B cell (primary cell): Measurements from ENCODE around the gene AGRP. TPM values are rescaled to one million over a fixed set of nuclear protein-coding genes. Genes with fewer than 3 reads are reported as not detected.

ENCODE experiments used
- ATAC-seq: fragments of 200-7000 bp; cut with Tn5 transposase; one replicate; pipeline ENCODE4 v1.10.0; 2021; ENCODE audit warnings: low read depth, mild to moderate bottlenecking, moderate number of reproducible peaks, moderate library complexity
- CTCF ChIA-PET: fragments of 350-600 bp; sonication (Branson Sonifier 250); formaldehyde crosslinking; loops from one replicate; lab custom pipeline; 2021; ENCODE audit warnings: antibody characterized with exemption, inconsistent platforms; lab: Charles Lee
- POLR2A ChIA-PET: fragments of 350-600 bp; sonication (Branson Sonifier 250); formaldehyde crosslinking; loops from one replicate; lab custom pipeline; 2021; ENCODE audit warnings: antibody characterized with exemption; lab: Charles Lee
- DNase-seq: peaks from one replicate; pipeline ENCODE4 v3.0.0; 2013
- H2AFZ ChIP-seq: 2 replicates; pipeline ENCODE4 v1.6.1; 2012; ENCODE audit warnings: mild to moderate bottlenecking, low read depth, low read length; ENCODE audit not compliant: insufficient read depth, poor library complexity, severe bottlenecking
- H3K27ac ChIP-seq, 2 donors: 1 replicate in 1 of 2; 2 replicates in 1 of 2; pipeline ENCODE4 v1.5.1; 2012 to 2013; ENCODE audit warnings: low read length in 2 of 2, mild to moderate bottlenecking in 2 of 2, moderate library complexity in 1 of 2
- H3K27me3 ChIP-seq, 4 experiments: fragments of 200-600 bp in 1 of 4; sonication (generic) in 1 of 4; replicated peaks in 1 of 4; 1 replicate in 2 of 4; 2 replicates in 2 of 4; pipeline versions ENCODE4 v1.6.1 to v1.7.0; 2013 to 2016; ENCODE audit warnings: low read length in 3 of 4, mild to moderate bottlenecking in 2 of 4, mixed read lengths in 1 of 4, moderate library complexity in 1 of 4; ENCODE audit not compliant: insufficient read depth in 4 of 4, control insufficient read depth in 3 of 4; ENCODE audit errors: control extremely low read depth in 1 of 4
- H3K36me3 ChIP-seq, 2 experiments: replicated peaks in 1 of 2; 1 replicate in 1 of 2; 2 replicates in 1 of 2; pipeline versions ENCODE4 v1.6.1 to v1.7.1; 2013; ENCODE audit warnings: low read length in 1 of 2; ENCODE audit not compliant: insufficient read depth in 2 of 2, control insufficient read depth in 1 of 2; ENCODE audit errors: control extremely low read depth in 1 of 2, extremely low read depth in 1 of 2
- H3K4me1 ChIP-seq, 2 donors: fragments of 200-600 bp in 1 of 2; sonication (generic) in 1 of 2; 1 replicate in 1 of 2; 2 replicates in 1 of 2; pipeline versions ENCODE4 v1.5.1 to v1.6.1; 2013 to 2017; ENCODE audit warnings: low read length in 2 of 2; ENCODE audit not compliant: control insufficient read depth in 2 of 2, insufficient read depth in 2 of 2
- H3K4me2 ChIP-seq: replicated peaks from 2 replicates; pipeline ENCODE3; 2012; ENCODE audit warnings: mild to moderate bottlenecking, low read depth, low read length; ENCODE audit not compliant: poor library complexity, severe bottlenecking
- H3K4me3 ChIP-seq, 5 experiments: fragments of 200-600 bp in 1 of 5; sonication (generic) in 1 of 5; 1 replicate in 3 of 5; 2 replicates in 2 of 5; pipeline versions ENCODE4 v1.5.1 to v1.7.0; 2011 to 2016; ENCODE audit warnings: low read length in 4 of 5, mild to moderate bottlenecking in 4 of 5, low read depth in 2 of 5, control low read depth in 1 of 5, moderate library complexity in 1 of 5; ENCODE audit not compliant: insufficient read depth in 1 of 5; ENCODE audit errors: control extremely low read depth in 1 of 5, extremely low read depth in 1 of 5
- H3K79me2 ChIP-seq: fragments of 200-600 bp; sonication (generic); one replicate; pipeline ENCODE4 v1.6.0; 2016; ENCODE audit warnings: low read length; ENCODE audit not compliant: control insufficient read depth, insufficient read depth
- H3K9ac ChIP-seq: fragments of 200-600 bp; sonication (generic); 2 replicates; pipeline ENCODE4 v1.6.1; 2017; ENCODE audit warnings: mild to moderate bottlenecking, low read length, moderate library complexity
- H3K9me3 ChIP-seq, 3 donors: one replicate each; pipeline versions ENCODE4 v1.6.1 to v1.7.1; 2013; ENCODE audit warnings: low read length in 2 of 3; ENCODE audit not compliant: control insufficient read depth in 2 of 3, insufficient read depth in 1 of 3; ENCODE audit errors: control extremely low read depth in 1 of 3
- H4K20me1 ChIP-seq: 2 replicates; pipeline ENCODE4 v1.6.0; 2012; ENCODE audit warnings: mild to moderate bottlenecking, low read length; ENCODE audit not compliant: insufficient read depth, control insufficient read depth, poor library complexity, severe bottlenecking
- H3K27ac Mint-ChIP-seq: one replicate; pipeline ENCODE4 v1.8.0; 2021; ENCODE audit warnings: mixed read lengths
- H3K27me3 Mint-ChIP-seq: one replicate; pipeline ENCODE4 v1.8.0; 2021; ENCODE audit warnings: mixed read lengths
- H3K4me1 Mint-ChIP-seq: one replicate; pipeline ENCODE4 v1.8.0; 2021; ENCODE audit warnings: mixed read lengths
- H3K4me3 Mint-ChIP-seq: one replicate; pipeline ENCODE4 v1.8.0; 2021; ENCODE audit warnings: mixed read lengths
- H3K9me3 Mint-ChIP-seq: one replicate; pipeline ENCODE4 v1.8.0; 2022; ENCODE audit warnings: mixed read lengths; ENCODE audit not compliant: insufficient read depth
- EZH2 ChIP-seq: IDR thresholded peaks from 2 replicates; pipeline ENCODE4 v1.6.1; 2012; ENCODE audit warnings: borderline replicate concordance, low read depth, mild to moderate bottlenecking, moderate library complexity, low read length; ENCODE audit not compliant: insufficient read depth, poor library complexity, severe bottlenecking
- WGBS: methylation state at CpG from one replicate; pipeline ENCODE4 v1.1.5; 2013; ENCODE audit warnings: missing lambda C conversion rate; ENCODE audit not compliant: insufficient coverage; 5-methylcytosine and 5-hydroxymethylcytosine counted together
- intact Hi-C: fragments of 100-400 bp; cut with micrococcal nuclease; formaldehyde crosslinking; loops from one replicate; pipeline ENCODE4 v1.10.0; 2022
- polyA plus RNA-seq: library from polyadenylated mRNA; depleted of rRNA; stranded (reverse); fragments of >200 nt; gene quantifications from 2 replicates; pipeline ENCODE4 v1.2.3, GENCODE V29; 2012
- total RNA-seq, 2 donors: library from RNA; stranded (reverse); fragments of 120-200 nt in 1 of 2; gene quantifications; 1 replicate in 1 of 2; 2 replicates in 1 of 2; pipeline versions ENCODE4 v1.2.3 to v1.2.4, GENCODE V29; 2013 to 2022
- TF ChIP-seq, protein P1 (sequence below): fragments of 200-600 bp; IDR thresholded peaks from one replicate; pipeline ENCODE4 v1.8.0; 2022; ENCODE audit warnings: antibody characterized with exemption, mild to moderate bottlenecking

Gene AGRP
- total and polyA plus RNA-seq, 2 donors (not counting 1 experiment from before 2014, with no cell fraction given): not detected

DNA sequence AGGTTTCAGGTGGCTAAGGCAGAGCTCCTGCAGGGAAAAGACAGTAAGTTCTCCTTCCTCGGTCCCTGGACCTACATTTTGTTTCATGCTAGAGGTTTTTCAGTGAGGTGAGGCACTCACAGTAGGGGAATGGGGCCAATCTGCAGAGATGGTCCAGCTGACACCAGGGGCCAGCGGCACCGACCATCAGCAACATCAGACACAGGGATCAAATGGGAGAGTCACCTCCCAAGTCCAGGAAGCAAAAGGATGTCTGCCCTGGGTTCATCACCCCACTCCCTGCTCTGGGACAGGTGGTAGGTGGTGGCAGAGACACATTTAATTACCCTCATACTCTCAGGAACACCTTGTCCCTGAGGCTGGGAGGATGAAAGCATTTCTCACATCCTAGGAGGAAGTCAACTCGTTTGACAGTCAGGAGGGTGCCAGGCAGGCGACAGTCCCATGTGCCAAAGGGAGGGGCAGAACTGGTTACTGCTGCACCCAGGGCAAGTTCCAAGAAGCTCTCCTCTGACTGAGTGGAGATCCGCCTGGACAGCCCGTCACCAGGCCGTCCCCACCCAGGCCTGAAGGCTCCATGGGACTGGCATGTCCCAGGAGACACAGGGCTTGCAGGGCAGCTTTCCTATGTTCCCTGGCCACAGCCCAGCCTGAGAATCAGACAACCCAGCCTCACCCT, 21.6 kb downstream of the AGRP start:
- Histone ChIP-seq H3K27me3 (no peaks in the 10 kb centered on the region), H3K9me3 (no peaks in the 10 kb centered on the region), H3K4me1 (peaks cover 6 to 22% of the 10 kb centered on the region in 2 donors), H4K20me1 (peaks cover 100% of the 10 kb centered on the region), H3K4me2 (no peak overlapping the region), H2AFZ (no peak overlapping the region), H3K9ac (no peak overlapping the region), H3K4me3 (no peak overlapping the region), H3K27ac (no peak overlapping the region), H3K79me2 (peaks cover 81% of the 10 kb centered on the region), H3K36me3 (peaks cover 0 to 59% of the 10 kb centered on the region in 2 experiments)
- Mint-ChIP-seq H3K27me3 (no peaks in the 10 kb centered on the region), H3K9me3 (no peaks in the 10 kb centered on the region), H3K4me3 (no peak overlapping the region), H3K4me1 (peaks cover 30% of the 10 kb centered on the region), H3K27ac (no peak overlapping the region)
- no peak for TF ChIP-seq EZH2
- TF ChIP-seq, protein P1, sequence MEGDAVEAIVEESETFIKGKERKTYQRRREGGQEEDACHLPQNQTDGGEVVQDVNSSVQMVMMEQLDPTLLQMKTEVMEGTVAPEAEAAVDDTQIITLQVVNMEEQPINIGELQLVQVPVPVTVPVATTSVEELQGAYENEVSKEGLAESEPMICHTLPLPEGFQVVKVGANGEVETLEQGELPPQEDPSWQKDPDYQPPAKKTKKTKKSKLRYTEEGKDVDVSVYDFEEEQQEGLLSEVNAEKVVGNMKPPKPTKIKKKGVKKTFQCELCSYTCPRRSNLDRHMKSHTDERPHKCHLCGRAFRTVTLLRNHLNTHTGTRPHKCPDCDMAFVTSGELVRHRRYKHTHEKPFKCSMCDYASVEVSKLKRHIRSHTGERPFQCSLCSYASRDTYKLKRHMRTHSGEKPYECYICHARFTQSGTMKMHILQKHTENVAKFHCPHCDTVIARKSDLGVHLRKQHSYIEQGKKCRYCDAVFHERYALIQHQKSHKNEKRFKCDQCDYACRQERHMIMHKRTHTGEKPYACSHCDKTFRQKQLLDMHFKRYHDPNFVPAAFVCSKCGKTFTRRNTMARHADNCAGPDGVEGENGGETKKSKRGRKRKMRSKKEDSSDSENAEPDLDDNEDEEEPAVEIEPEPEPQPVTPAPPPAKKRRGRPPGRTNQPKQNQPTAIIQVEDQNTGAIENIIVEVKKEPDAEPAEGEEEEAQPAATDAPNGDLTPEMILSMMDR: no peak
- ChIA-PET CTCF (interaction anchor here (0.6 to 6.9 kb wide), 3 partner anchors 9 to 198 kb away, joined by 3 to 81 read pairs (median 3); partner anchors contain the start of gene ACD), POLR2A (interaction anchor here (0.6 kb wide), 1 partner anchor 11 kb away, joined by 4 read pairs; no protein-coding TSS in a partner anchor)
- no peak for DNase-seq
- intact Hi-C loops: no loop called here
- WGBS: 87% methylated on average over 8 of the region's 8 CpGs
- ATAC-seq: no peak

DNA sequence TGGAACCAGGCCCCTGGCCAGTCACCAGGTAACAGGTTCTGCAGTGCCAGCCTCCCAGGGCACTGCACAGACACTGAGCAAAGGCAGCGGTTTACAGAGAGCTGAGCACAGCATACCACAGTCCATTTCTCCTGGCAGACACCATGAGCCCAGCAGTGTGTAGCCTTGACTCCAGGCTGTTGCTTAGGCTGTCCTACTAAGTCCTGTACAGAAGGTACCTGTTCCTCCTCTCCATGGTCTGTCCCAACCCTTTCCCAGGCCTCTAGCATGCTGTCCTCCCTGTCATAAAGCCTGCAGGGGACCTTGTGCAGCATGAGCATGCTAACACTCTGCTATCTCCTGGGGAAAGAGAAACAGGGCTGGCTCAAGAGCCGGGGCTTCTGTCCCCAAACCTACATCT, 22.4 kb downstream of the AGRP start:
- intact Hi-C loops: no loop called here
- H3K27ac Mint-ChIP-seq: no peak overlapping the region
- H3K4me3 ChIP-seq: no peak overlapping the region
- POLR2A ChIA-PET: no interaction called here
- no peak overlapping the region for H3K9ac ChIP-seq
- H3K4me3 Mint-ChIP-seq: no peak overlapping the region
- peaks cover 0 to 62% of the 10 kb centered on the region in 2 experiments for H3K36me3 ChIP-seq
- peaks cover 73% of the 10 kb centered on the region for H3K79me2 ChIP-seq
- CTCF ChIA-PET: interaction anchor here (6.9 kb wide), 1 partner anchor 33 kb away, joined by 81 read pairs; no protein-coding TSS in a partner anchor
- peaks cover 27% of the 10 kb centered on the region for H3K4me1 Mint-ChIP-seq
- ATAC-seq (no peak), DNase-seq (no peak)
- no peaks in the 10 kb centered on the region for H3K27me3 Mint-ChIP-seq
- peaks cover 100% of the 10 kb centered on the region for H4K20me1 ChIP-seq
- no peaks in the 10 kb centered on the region for H3K27me3 ChIP-seq
- TF ChIP-seq, protein P1: no peak
- no peak for TF ChIP-seq EZH2
- H3K9me3 Mint-ChIP-seq: no peaks in the 10 kb centered on the region
- peaks cover 3 to 18% of the 10 kb centered on the region in 2 donors for H3K4me1 ChIP-seq
- 100% methylated on average over 1 of the region's 2 CpGs for WGBS
- no peak overlapping the region for H3K4me2 ChIP-seq
- no peaks in the 10 kb centered on the region for H3K9me3 ChIP-seq
- no peak overlapping the region for H2AFZ ChIP-seq
- no peak overlapping the region for H3K27ac ChIP-seq
